WTC11 (cell line): Measurements from ENCODE around the gene GRM3.

Experiments used
- ATF3 ChIP-seq: sonication (generic); formaldehyde crosslinking; conservative IDR thresholded peaks from 2 replicates; pipeline ENCODE4 v1.8.1; 2022; ENCODE audit warnings: mild to moderate bottlenecking, missing genetic modification reagents
- CTCF ChIP-seq: fragments of 200-600 bp; IDR thresholded peaks from 2 replicates; pipeline ENCODE4 v1.8.0; 2022; ENCODE audit warnings: antibody characterized with exemption

- TF ChIP-seq ATF3 (CRISPR knock-in tag) (no peak), CTCF (no peak)
Measured at GRCh38 chr7:86665669-86666068, 22.0 kb downstream of the GRM3 start.
